ENCODE data around the gene ITIH5.

The ITIH5 gene

DNA sequence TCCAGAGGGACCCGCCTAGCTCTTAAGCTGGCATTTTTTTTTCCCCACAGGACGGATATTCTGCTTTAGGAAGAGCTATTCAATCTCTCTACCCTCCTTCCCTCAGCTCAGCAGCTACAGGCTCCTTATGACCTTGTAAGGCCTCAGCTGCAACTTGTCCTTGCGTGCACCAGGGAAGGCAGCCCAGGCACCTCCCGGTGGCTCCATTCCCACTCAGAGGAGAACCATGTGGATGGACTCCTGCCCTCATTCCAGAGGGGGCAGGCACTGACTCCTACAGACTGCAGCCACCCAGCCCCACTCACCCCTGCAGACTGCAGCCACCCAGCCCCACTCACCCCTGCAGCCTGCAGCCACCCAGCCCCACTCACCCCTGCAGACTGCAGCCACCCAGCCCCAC, 73.7 kb downstream of the ITIH5 start:
- H3K4me3 ChIP-seq (ENCODE audit: low read length) = no peak overlapping the region
- no peak for TF ChIP-seq CTCF (conservative IDR thresholded peaks at IDR 0.05; ENCODE audit: low read length)
- DNase-seq (ENCODE audit: low read depth) = peak; percentile 55

GRCh38 chr10:7592627-7593026, 74.1 kb downstream of the ITIH5 start:
- no peak for DNase-seq (ENCODE audit: low read depth)
- no peak overlapping the region for H3K4me3 ChIP-seq (ENCODE audit: low read length)
- TF ChIP-seq CTCF (conservative IDR thresholded peaks at IDR 0.05; ENCODE audit: low read length) = no peak

GRCh38 chr10:7590271-7590670, 76.5 kb downstream of the ITIH5 start:
- no peak for TF ChIP-seq CTCF (conservative IDR thresholded peaks at IDR 0.05; ENCODE audit: low read length)
- H3K4me3 ChIP-seq (ENCODE audit: low read length) = no peak overlapping the region
- DNase-seq (ENCODE audit: low read depth) = no peak

- H3K4me3 ChIP-seq (ENCODE audit: low read length) = no peak overlapping the region
- DNase-seq (ENCODE audit: low read depth) = no peak
- TF ChIP-seq CTCF (conservative IDR thresholded peaks at IDR 0.05; ENCODE audit: low read length) = no peak
These were observed 77.0 kb downstream of the ITIH5 start for GRCh38 chr10:7589748-7590147.

DNA sequence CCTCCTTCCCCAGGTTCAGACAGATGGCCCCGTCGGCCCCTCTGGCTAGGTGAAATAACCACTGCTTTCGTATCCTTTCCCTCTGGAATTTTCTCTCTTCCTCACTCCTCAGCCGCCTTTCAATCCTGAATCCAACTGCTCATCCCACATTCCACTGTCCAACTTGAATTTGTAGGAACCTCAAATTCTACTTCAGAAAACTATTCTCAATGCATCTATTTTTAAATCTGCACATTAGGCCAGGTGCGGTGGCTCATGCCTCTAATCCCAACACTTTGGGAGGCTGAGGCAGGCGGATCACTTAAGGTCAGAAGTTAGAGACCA, 78.9 kb downstream of the ITIH5 start:
- H3K4me3 ChIP-seq (ENCODE audit: low read length) = no peak overlapping the region
- TF ChIP-seq CTCF (conservative IDR thresholded peaks at IDR 0.05; ENCODE audit: low read length) = no peak
- DNase-seq (ENCODE audit: low read depth) = no peak

DNA sequence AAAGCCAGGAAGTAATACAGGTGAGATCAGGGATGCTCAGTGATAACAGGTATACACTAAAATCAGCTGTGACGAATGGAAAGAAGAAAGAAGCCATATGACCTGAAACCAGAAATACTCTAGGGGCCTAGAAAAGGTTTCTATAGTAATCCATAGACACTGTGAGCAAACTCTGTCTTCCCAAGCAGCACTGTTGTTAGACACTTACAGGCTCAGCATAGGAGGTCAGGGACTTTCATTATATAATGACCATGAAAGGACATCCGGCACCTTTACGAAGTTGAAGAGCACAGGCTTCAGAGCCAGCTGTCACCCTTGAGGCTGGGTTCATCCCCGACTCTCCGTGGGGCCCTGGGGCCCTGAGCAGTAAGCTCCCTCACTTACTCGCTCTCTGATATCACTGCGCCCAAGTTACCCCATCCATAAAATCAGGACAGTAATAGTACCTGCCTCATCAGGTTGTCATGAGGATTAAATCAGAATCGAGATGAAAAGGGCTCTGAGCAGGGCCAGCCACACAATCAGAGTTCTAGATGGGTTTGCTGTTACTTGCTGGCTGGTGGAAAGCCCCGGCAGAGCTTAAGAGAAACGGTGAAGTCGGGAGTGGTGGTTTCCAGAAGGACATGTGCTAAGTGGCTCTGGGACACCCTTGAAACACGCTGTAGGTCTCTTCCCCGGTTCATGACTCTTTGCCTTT, 79.5 kb downstream of the ITIH5 start:
- DNase-seq (ENCODE audit: low read depth) = no peak
- no peak overlapping the region for H3K4me3 ChIP-seq (ENCODE audit: low read length)
- TF ChIP-seq CTCF (conservative IDR thresholded peaks at IDR 0.05; ENCODE audit: low read length) = no peak

DNA sequence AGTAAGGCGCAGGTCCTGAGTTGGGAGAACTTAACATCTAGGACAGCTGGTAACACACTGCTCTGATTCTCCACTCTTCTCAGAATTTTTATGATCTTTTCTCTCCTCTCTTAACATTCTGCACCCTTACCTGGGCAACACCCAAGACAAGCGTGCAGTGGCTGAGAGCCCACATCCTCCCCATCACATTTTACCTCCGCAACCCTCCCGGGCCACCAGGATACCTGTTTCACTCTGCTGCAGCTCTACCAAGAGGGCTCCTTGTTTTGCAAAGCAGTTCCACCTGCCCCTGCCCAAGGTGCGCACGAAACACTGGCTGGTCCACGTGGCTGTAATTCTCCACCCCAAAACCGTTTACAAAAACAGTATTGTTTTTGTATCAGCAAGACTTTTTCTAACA, 81.5 kb downstream of the ITIH5 start:
- no peak overlapping the region for H3K4me3 ChIP-seq (ENCODE audit: low read length)
- TF ChIP-seq CTCF (conservative IDR thresholded peaks at IDR 0.05; ENCODE audit: low read length) = no peak
- no peak for DNase-seq (ENCODE audit: low read depth)
